Stimulated activated CD8-positive, alpha-beta memory T cell treated with anti-CD3 and anti-CD28 coated beads, Interleukin-2, amount 100 ng/mL, for 48 hours (primary cell): ENCODE results near the gene ZBTB7B.

ENCODE experiments used
- DNase-seq, 2 donors: peaks; one replicate each; pipeline ENCODE4 v3.0.0-alpha.2; 2020; ENCODE audit warnings: low read depth in 2 of 2

The ZBTB7B gene

DNA sequence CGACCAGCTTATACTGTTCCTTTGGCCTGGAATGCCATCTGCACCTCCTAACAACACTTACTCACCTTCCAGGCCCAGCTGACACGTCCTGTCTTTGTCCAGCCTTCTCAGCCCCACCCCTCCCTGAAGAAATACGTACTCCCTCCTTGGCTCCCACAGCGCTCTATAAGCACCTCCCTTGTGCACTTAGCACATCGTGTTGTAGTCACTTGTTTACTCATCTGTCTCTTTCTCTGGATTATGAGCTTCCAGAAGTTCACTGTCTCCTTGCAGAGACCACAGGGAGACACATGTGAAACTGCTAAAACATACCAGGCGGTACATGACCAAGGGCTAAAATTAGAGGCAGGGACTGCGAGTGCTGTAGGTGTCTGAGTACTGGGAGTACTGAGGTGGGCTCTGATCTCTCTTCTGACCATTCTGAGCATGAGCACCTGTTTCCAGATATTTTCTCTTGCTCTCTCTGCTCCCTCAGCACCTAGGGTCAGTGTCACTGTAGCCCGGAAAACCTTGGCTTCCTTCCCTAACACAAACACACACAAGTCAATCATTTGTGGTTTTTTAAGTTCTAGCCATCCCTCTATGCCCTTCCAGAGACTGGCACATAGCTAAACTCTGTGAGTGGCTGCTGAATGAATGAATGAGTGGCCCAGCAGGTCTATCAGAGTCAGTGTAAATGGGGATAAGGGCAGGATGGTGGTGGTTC is 36.2 kb downstream of the ZBTB7B start:
- DNase-seq: no peak

DNA sequence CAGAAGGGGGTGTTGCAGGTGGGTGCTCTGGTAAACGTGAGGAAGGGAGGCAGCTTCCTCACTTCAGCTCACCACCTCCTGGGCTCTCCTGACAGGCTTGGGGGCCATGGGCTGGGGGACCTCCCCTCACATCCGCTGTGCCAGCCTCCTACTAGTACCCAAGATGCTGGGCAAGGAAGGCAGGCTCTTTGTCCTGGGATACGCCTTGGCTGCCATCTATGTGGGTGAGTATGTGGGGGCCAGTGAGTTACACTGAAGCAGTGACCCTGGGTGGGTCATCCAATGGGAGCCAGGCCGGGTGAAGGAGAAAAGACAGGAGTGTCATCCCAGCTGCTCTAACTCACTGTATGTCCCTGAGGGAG is 36.7 kb downstream of the ZBTB7B start:
- no peak for DNase-seq

DNA sequence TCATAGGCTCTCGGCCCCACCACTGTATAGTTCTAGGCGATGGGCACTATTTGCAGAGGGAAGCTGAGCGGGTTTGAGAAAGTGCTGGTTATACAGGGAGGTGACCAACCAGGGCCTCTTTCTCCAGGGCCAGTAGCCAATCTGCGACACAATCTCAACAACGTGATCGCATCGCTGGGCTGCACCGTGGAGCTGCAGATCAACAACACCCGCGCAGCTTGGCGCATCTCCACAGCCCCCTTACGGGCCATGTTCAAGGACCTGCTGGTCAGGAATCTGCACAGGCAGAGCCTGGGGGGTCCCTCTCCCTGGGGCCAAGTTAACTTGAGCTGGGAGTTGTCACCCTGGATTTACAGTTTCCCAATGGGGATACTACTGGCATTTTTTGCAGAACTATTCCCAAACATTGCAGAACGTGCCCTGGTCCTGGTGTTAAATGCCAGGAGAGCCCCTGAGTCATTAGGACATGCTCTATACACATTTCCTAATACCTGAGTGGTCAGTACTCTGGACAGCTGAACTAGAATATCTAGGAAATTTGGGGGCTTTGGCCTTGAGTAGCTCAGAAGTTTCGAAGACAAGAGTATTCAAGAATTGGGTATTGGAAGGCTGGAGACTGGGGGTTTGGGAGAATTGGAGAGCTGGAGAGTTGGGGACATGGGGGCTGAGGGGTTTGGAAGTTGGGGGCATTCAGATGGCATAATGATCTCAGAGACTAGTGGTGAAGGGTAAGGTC is 37.9 kb downstream of the ZBTB7B start:
- DNase-seq: no peak

DNA sequence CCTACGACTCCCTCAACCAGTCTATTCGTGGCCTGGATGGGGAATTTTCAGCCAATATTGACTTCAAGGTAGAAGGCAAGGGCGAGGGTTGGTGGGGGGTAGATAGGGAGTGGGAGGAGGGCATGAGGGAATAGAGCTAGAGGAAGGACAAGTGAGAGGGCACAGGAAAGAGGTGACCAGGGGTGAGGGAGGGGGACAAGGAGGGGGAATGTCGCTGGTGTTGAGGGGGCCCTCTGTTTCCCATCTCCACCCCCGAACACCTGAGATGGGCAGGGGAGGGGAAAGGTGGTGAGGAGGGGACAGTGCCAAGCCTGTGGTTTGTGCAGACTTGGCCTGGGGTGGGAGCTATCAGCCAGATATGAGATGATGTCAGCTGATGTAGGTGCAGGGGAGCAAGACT is 40.2 kb downstream of the ZBTB7B start:
- DNase-seq: no peak

DNA sequence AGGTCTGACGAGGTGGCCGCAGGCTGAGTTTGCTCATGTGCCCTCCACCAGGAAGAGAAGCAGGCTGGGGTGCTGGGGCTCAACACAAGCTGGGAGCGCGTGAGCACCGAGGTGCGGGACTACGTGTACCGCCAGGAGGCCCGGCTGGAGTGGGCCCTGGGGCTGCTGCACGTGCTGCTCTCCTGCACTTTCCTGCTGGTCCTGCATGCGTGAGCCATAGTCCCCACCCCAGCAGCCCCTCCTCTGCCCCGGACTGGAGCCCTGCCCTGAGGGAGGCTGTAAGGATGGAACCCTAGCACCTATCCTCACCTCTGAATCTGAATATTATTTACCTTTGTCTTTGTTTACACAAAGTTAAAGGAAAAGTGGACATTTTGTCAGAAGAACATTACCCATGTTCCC is 40.7 kb downstream of the ZBTB7B start:
- no peak for DNase-seq

DNA sequence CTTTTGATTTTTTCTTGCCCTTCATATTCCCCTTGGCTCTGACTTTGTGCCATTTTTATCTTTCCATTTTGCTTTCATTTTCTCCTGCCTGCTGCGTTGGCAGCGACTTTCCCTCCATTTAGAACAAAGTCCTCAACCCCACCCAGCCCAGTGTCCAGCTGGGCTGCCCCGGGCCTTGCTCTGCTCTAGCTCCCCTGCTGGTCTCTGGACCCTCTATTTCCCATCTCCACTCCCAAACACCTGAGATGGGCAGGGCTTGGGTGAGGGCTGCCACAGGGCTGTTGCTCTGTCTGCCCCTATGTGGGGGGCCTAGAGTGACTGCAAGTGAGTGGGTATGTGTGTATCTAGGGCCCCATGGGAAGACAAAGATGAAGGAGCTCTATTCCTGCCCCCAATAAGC is 41.2 kb downstream of the ZBTB7B start:
- DNase-seq: no peak

DNA sequence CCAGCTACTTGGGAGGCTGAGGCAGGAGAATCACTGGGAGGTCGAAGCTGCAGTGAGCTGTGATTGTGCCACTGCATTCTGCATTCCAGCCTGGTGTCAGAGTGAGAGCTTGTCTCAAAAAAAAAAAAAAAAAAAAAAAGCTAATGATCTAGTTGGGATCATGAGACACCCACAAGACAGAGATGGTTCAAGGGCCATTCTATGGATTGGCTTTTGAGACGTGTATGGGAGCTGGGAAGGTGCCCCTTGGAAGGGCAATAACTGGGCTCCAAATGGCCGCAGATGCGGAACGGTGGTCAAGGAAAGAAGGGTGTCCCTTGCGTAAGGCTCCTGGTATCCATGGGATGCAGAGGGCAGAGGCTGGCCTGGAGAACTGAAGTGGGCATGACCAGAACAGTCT is 41.8 kb downstream of the ZBTB7B start:
- DNase-seq: no peak

DNA sequence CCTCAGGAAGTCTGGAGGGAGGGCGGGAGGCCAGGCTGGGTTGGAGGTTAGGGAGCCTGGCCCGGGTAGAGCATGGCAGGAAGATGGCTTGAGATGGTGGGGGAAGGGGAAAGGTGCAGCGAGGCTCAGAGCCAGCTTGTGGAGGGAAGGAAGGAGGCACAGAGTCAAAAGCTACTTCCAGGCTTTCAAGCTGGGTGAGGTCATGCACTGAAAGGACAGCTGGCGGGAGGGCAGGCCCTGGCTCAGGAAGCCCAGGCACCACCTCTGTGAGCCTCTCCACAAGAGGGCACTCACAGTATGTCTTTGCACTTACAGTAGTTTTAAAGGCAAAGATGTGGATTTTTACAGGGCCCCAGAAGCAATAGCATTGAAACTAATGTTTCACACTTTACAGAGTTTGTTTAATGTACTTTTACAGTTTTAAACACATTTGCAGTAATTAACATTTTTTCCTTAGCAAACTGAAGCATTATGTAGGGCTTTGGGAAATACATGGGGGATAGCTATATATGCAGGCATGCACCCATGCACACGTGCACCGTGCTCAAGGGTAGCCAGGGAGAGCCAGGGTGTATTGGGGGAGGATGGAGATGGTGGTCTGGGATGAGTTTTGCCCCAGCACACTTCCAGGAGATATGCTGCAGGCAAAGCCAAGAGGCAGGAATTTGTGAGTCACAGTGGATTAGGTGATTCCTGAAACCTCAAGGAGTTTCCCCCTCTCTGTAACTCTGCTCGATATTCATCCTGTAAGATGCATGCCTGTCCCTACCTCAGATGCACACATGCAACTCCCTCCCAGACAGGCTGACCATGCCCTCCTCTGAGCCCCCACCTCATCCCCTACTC is 42.4 kb downstream of the ZBTB7B start:
- DNase-seq: peak in 1 of 2 donors; percentile 23

DNA sequence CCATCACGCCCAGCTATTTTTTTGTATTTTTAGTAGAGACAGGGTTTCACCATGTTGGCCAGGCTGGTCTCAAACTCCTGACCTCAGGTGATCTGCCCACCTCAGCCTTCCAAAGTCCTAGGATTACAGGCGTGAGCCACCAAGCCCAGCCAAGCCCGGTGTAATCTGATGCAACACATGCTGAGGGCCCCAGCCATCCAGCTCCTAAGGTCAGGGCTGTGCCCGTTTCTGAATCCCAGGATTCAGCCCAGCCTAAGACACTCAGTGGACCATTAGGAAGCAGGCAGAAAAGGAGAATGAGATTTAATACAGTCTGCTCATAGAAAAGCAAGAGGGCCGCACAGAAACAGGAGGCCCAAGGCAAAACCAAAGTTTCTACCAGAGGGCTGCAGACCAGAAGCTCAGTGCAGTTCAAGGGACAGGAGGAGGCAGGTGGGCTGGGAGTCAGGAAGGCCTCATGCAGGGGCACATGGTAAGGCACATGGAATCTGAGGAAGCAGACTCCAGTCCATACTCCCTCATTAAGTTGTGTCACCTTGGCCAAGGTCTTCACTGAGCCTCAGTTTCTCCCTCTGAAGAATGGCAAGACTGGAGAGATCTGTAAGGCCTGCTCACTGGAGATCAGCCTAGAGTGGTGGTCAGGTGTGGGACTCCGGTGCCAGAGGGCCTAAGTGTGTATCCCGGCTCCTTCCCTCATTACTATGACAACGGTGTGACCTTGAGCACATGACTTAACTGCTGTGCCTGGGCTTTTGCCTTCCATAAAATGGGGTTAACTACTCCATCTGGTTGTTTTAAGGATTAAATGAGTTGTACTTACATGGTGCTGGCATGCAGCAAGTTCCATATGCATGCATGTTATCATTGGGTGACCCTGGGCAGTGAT is 46.1 kb downstream of the ZBTB7B start:
- DNase-seq: no peak

DNA sequence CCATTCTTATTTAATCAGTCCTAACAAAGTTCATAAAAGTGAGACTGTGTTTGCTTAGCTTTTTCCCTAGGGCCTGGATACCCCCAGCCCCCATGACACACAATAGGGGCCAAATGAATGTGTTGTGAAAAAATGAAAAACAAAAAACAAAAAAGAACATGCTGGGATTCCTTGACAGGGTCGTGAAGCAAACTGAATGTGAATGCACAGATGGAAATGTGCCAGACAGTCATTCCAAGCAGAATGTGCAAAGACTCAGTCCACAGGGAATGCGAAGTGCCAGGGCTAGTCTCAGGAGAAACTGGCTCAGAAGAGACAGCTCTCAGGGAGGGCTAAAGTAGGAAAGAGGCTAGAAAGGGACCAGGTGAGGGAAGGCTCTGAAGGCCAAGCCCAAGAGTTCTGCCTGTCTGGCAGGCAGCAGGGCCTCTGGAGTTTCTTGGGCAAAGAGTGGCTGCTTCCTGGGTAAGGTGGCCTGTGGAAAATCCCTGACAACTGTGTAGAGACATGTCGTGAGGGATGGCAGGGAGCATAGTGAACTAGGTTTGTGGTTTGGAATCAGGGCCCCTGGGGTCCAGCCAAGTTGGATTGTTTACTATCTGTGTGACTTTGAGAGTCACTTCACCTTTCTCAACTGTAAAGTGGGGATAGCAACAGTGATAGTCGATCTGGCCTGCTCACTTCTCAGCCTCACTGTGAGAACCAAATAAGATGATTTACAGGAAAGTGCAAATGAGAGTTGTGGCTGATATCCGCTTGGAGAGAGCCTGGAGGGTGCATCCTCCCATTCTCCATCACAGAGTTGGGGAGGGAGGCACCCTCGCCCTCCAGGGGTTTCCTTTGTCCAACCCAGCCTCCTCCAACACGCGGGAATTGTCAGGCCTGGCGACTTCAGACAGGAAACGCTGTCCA is 47.3 kb downstream of the ZBTB7B start:
- no peak for DNase-seq

DNA sequence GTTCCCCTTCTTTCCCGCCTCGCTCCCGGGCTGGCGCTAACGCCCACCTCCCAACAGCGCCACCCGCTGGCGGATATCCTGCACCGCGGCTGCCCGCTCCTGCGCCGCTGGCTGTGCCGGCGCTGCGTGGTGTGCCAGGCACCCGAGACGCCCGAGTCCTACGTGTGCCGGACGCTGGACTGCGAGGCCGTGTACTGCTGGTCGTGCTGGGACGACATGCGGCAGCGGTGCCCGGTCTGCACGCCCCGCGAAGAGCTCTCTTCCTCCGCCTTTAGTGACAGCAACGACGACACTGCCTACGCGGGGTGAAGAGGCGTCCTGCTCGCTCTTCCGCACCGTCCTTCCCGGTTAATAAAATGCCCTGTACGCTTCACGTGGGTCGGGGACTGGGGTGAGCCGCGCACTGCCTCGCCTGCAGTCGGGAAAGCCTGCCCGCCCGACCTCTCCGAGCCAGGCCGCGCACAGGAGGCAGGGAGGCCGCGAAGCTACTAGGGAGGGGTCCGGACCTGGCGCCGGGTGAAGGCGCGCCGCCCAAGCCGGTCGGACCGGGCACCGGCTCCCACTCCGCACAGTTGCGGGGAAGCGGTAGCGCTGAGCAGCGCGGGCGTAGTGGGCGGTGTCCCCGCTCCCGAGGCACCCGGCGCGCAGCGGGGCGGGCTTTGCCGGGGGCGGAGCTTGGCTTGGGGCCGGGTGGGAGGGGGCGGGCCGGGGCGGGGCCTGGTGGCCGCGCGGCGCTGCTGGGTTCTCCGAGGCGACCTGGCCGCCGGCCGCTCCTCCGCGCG is 48.1 kb downstream of the ZBTB7B start, which contains the start of gene ADAM15:
TSS of gene ADAM15 (plus strand) at position 757 of the 782 bp plus-strand sequence. CDS start 71 bp downstream, outside the sequence.
- peak; percentile 71 to 72 for DNase-seq

DNA sequence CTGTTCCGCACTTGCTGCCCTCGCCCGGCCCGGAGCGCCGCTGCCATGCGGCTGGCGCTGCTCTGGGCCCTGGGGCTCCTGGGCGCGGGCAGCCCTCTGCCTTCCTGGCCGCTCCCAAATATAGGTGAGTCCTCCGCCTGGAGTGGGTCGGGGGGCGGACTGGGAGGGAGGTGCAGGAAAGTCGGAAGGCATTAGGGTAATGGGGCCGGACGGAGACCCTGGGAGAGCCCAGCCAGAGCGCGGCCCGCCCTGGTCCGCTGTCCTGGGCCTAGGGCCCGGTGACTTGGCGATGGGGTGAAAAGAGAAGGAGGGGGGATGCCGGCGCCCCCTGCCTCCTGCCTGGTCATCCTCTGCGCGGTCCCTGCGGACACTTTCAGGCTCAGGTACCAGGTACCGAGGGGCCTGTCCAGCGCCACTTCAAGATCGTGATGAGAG is 48.8 kb downstream of the ZBTB7B start:
- no peak for DNase-seq

DNA sequence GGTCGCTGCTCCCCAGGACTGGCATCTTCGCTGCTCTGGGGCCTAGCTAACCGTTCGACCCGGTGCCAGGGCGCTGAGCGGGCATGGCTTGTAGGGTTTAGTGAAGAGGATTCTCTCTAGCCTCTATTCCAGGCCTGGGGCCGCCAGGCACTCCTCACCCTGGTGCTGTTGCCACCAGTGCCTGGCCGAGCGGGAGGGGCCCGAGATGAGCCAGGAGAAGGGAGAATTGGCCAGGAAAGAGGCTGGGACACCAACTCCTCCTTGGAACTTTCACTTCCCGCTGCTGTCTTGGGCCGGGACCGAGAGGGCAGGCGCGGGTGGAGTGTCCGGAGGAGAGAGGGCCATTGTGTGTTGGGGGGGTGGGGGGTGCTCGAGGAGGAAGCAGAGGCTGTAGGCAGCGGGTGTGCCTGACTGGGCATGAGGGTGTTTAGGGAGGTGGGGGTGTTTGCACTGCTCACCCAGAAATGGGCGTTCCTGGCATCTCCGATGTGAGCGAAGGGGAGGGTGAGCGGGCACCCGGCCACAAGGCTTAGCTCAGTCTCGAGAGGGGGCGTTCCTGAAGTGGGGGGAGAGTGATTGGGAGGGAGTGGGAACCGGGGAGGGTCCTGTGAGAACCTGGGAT is 49.3 kb downstream of the ZBTB7B start:
- peak in 1 of 2 donors; percentile 25 for DNase-seq

DNA sequence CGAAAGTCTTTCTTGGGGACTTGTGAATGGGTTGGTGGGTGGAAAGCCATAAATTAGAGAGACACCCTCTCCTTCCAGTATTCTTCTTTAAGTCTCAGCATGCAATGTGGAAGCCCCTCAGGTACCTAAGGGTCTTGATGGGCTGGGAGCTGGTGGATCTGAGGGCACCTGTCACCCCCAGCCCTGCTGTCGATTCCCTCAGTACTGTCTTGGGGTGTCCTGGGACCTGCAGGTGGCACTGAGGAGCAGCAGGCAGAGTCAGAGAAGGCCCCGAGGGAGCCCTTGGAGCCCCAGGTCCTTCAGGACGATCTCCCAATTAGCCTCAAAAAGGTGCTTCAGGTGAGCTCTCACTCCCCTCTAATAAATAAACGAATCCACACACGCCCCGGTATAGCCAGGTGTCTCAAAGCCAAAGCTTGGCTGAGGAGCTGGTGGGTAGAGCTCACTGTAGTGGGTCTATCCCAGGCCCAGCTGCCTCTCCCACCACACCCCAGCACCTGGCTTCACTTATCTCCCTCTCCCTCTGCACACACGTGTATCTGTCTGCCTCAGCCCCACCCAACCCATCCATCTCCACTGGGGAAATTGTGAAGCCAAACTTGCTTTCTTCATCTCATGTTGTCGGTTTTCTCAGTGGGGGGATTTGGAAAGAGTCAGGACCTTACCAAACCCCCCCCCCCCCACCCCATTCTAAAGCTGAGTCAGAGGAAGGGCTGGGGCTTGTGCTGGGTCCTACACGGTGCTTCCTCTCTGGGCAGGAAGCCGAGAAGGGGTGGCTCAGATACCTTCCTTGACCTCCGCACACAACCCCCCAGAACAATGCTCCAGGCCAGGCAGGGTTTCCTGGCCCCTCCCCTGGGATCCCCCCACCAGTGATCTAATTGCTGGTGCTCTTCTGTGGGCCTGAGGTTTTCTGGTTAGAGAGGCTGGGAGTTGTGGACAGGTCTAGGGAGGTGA is 50.1 kb downstream of the ZBTB7B start:
- no peak for DNase-seq

DNA sequence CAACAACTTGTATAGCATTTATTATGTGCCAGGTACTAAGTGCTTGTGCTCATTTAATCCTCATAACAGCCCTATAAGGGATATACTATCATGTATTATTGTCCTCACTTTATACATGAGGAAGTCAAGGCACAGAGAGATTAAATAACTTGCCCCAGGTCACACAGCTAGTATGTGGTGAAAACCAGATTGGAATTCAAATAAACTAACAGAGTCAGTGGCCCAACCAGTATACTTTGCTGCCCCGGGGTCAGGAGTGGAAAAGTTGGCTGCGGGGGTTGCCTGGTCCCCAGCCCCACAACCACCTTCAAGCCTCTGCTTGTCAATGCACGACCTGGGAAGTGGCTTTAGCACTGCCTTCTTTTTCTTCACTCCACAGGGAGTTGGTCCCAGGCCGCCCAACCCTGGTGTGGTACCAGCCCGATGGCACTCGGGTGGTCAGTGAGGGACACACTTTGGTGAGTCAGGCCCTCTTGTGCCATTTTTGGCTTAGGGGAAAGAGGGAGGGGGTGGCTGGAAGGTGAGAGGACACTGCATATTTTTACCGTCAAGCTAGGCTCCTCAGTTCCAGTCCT is 51.0 kb downstream of the ZBTB7B start:
- DNase-seq: no peak

DNA sequence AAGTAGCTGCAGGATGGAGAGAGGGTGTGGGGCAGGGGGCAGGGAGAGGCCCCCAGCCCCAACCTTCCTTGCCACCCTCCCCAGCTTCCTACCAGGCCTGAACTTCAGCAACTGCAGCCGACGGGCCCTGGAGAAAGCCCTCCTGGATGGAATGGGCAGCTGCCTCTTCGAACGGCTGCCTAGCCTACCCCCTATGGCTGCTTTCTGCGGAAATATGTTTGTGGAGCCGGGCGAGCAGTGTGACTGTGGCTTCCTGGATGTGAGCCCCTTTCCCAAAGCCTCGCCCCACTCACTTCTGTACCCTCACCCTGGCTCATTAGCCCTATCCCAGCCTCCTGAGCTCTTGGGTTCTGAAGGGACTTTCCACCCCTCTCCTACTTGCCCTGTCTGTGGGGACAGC is 54.5 kb downstream of the ZBTB7B start:
- no peak for DNase-seq

DNA sequence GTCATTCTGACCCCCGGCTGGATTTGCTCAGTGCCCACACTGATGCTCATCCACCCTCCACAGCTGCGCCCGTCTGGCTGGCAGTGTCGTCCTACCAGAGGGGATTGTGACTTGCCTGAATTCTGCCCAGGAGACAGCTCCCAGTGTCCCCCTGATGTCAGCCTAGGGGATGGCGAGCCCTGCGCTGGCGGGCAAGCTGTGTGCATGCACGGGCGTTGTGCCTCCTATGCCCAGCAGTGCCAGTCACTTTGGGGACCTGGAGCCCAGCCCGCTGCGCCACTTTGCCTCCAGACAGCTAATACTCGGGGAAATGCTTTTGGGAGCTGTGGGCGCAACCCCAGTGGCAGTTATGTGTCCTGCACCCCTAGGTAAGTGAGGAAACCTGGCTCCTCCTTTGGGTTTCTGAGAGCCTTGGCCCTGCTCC is 55.2 kb downstream of the ZBTB7B start:
- no peak for DNase-seq

DNA sequence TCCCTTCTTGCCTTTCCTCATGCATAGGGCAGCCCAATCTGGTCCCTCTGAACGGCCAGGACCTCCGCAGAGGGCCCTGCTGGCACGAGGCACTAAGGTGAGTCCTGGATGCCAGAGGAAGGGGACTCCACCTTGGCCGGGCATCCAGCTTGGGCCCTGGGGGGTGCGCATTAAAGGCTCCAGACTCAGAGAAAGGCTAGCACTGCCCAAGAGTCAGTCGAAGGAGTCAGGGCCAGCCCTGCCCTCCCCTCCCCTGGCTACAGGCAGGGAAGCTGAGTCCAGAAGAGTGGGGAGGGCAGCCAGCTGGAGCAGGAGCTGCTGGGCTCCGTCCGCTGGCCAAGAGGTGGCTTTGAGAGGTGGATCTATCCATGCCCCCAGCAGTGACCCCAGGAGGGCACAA is 58.1 kb downstream of the ZBTB7B start:
- DNase-seq: no peak
